GM23338 (cell line): ENCODE measurements around the gene S1PR2. TPM values are rescaled to one million over a fixed set of nuclear protein-coding genes. Genes with fewer than 3 reads are reported as not detected.
A peak's percentile ranks its signal among the peaks of the same experiment; 100 is the strongest.

ENCODE experiments used
- ATAC-seq: fragments of 200-7000 bp; cut with Tn5 transposase; 3 replicates; pipeline ENCODE4 v1.9.1; 2020
- DNase-seq: peaks from one replicate; pipeline ENCODE4 v3.0.0-alpha.2; 2015; ENCODE audit warnings: low spot score
- H2AFZ ChIP-seq: fragments of 200-600 bp; sonication (generic); 2 replicates; pipeline ENCODE4 v1.8.0; 2016; ENCODE audit warnings: antibody characterized with exemption, mild to moderate bottlenecking, moderate library complexity
- H3F3A ChIP-seq: fragments of 200-600 bp; sonication (generic); replicated peaks from 2 replicates; pipeline ENCODE4 v1.8.0; 2017; ENCODE audit warnings: antibody characterized with exemption, mixed run types, low read depth
- H3K27ac ChIP-seq: fragments of 200-600 bp; sonication (generic); 2 replicates; pipeline ENCODE4 v1.6.1; 2016; ENCODE audit warnings: low read depth
- H3K27me3 ChIP-seq: fragments of 200-600 bp; sonication (generic); 2 replicates; pipeline ENCODE4 v1.8.0; 2016; ENCODE audit warnings: mild to moderate bottlenecking, mixed run types, moderate library complexity; ENCODE audit not compliant: insufficient read depth
- H3K36me3 ChIP-seq: fragments of 200-600 bp; sonication (generic); 2 replicates; pipeline ENCODE4 v1.8.0; 2016; ENCODE audit warnings: mild to moderate bottlenecking; ENCODE audit not compliant: insufficient read depth
- H3K4me1 ChIP-seq: fragments of 200-600 bp; sonication (generic); 2 replicates; pipeline ENCODE4 v1.8.0; 2016; ENCODE audit warnings: mild to moderate bottlenecking, moderate library complexity; ENCODE audit not compliant: insufficient read depth
- H3K4me2 ChIP-seq: fragments of 200-600 bp; sonication (generic); 2 replicates; pipeline ENCODE4 v1.7.1; 2017; ENCODE audit warnings: mixed run types
- H3K4me3 ChIP-seq: fragments of 200-600 bp; sonication (generic); 2 replicates; pipeline ENCODE4 v1.6.1; 2016; ENCODE audit warnings: mixed run types
- H3K79me2 ChIP-seq: fragments of 200-600 bp; sonication (generic); replicated peaks from 2 replicates; pipeline ENCODE4 v1.8.0; 2017; ENCODE audit warnings: mild to moderate bottlenecking; ENCODE audit not compliant: insufficient read depth
- H3K9me2 ChIP-seq: fragments of 200-600 bp; sonication (generic); 2 replicates; pipeline ENCODE4 v1.8.0; 2017; ENCODE audit not compliant: insufficient read depth
- H4K20me1 ChIP-seq: fragments of 200-600 bp; sonication (generic); replicated peaks from 2 replicates; pipeline ENCODE4 v1.8.0; 2017; ENCODE audit warnings: mild to moderate bottlenecking; ENCODE audit not compliant: insufficient read depth
- H3K27ac Mint-ChIP-seq: 2 replicates; pipeline ENCODE4 v1.8.0; 2020; ENCODE audit warnings: inconsistent platforms, mild to moderate bottlenecking, moderate library complexity, mixed read lengths
- H3K27me3 Mint-ChIP-seq: 3 replicates; pipeline ENCODE4 v1.8.0; 2022; ENCODE audit warnings: low read depth, mild to moderate bottlenecking, moderate library complexity, mixed read lengths, inconsistent platforms; ENCODE audit not compliant: insufficient read depth, poor library complexity
- H3K36me3 Mint-ChIP-seq: 3 replicates; pipeline ENCODE4 v1.8.0; 2021; ENCODE audit warnings: low read depth, mild to moderate bottlenecking, inconsistent platforms, moderate library complexity, mixed read lengths
- H3K4me1 Mint-ChIP-seq: 3 replicates; pipeline ENCODE4 v1.8.0; 2020; ENCODE audit warnings: mild to moderate bottlenecking, inconsistent platforms, mixed read lengths
- H3K4me3 Mint-ChIP-seq: 3 replicates; pipeline ENCODE4 v1.8.0; 2021; ENCODE audit warnings: moderate library complexity, mild to moderate bottlenecking, inconsistent platforms, mixed read lengths
- H3K9me3 Mint-ChIP-seq: 3 replicates; pipeline ENCODE4 v1.8.0; 2020; ENCODE audit warnings: moderate library complexity, mild to moderate bottlenecking, inconsistent platforms, mixed read lengths
- CREB1 ChIP-seq: fragments of 250-450 bp; sonication (Bioruptor Pico); IDR thresholded peaks from 2 replicates; pipeline ENCODE4 v1.5.0; 2020; ENCODE audit warnings: low read depth, mild to moderate bottlenecking, moderate library complexity
- CTCF ChIP-seq, 2 experiments: fragments of 200-600 bp in 1 of 2; sonication (generic) in 1 of 2; conservative IDR thresholded peaks; 2 replicates each; pipeline versions ENCODE4 v1.5.1 to v1.6.1; 2016 to 2017; ENCODE audit warnings: antibody characterized with exemption in 2 of 2, low read depth in 2 of 2, mild to moderate bottlenecking in 2 of 2, moderate library complexity in 1 of 2
- EZH2phosphoT487 ChIP-seq: fragments of 200-600 bp; sonication (generic); IDR thresholded peaks from one replicate; pipeline ENCODE4 v1.8.1; 2018; ENCODE audit warnings: antibody characterized with exemption; ENCODE audit not compliant: unreplicated experiment
- JUNB ChIP-seq: IDR thresholded peaks from one replicate; pipeline ENCODE4 v1.6.1; 2016; ENCODE audit warnings: antibody characterized with exemption; ENCODE audit not compliant: unreplicated experiment
- POLR2AphosphoS5 ChIP-seq: IDR thresholded peaks from 2 replicates; pipeline ENCODE4 v1.6.1; 2016; ENCODE audit warnings: antibody characterized with exemption, low read depth
- polyA plus RNA-seq: library from polyadenylated mRNA; unstranded; fragments of >200 nt; fragmentation: Nextera tagmentation; extraction: Ambion mirVana; gene quantifications from 2 replicates; pipeline ENCODE4 v1.2.1, GENCODE V29; 2016
- total RNA-seq: library from RNA; depleted of rRNA; stranded (reverse); fragments of >200 nt; shearing (Covaris generic); gene quantifications from 2 replicates; pipeline ENCODE4 v1.2.3, GENCODE V29; 2014
- TF ChIP-seq, protein P1 (sequence below): fragments of 250-450 bp; sonication (Bioruptor Pico); IDR thresholded peaks from 2 replicates; pipeline ENCODE4 v1.5.0; 2020; ENCODE audit warnings: mild to moderate bottlenecking, moderate library complexity

Gene S1PR2
- total and polyA plus RNA-seq, 2 experiments from 2014 or later: 9.2 to 13.9 TPM

DNA sequence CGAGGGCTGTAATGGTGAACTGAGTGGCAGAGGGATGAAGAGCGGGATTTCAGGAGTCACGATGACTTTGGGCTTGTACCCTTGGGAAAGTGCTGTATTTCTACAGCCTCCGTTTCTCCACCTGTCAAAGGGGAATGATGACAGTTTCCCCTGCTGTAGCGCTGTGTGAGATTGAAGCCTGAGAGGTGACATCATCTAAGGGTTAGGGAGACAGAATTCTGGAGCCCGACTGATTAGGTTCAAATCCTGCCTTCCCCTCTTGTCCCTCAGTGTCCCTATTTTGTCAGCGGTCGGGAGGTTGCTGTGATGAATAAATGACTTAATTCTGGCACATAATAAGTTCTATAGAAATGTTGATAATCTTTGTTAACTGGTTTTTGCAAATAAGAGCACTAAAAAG lies 21.6 kb upstream of the S1PR2 start (continued):
- TF ChIP-seq, protein P1, sequence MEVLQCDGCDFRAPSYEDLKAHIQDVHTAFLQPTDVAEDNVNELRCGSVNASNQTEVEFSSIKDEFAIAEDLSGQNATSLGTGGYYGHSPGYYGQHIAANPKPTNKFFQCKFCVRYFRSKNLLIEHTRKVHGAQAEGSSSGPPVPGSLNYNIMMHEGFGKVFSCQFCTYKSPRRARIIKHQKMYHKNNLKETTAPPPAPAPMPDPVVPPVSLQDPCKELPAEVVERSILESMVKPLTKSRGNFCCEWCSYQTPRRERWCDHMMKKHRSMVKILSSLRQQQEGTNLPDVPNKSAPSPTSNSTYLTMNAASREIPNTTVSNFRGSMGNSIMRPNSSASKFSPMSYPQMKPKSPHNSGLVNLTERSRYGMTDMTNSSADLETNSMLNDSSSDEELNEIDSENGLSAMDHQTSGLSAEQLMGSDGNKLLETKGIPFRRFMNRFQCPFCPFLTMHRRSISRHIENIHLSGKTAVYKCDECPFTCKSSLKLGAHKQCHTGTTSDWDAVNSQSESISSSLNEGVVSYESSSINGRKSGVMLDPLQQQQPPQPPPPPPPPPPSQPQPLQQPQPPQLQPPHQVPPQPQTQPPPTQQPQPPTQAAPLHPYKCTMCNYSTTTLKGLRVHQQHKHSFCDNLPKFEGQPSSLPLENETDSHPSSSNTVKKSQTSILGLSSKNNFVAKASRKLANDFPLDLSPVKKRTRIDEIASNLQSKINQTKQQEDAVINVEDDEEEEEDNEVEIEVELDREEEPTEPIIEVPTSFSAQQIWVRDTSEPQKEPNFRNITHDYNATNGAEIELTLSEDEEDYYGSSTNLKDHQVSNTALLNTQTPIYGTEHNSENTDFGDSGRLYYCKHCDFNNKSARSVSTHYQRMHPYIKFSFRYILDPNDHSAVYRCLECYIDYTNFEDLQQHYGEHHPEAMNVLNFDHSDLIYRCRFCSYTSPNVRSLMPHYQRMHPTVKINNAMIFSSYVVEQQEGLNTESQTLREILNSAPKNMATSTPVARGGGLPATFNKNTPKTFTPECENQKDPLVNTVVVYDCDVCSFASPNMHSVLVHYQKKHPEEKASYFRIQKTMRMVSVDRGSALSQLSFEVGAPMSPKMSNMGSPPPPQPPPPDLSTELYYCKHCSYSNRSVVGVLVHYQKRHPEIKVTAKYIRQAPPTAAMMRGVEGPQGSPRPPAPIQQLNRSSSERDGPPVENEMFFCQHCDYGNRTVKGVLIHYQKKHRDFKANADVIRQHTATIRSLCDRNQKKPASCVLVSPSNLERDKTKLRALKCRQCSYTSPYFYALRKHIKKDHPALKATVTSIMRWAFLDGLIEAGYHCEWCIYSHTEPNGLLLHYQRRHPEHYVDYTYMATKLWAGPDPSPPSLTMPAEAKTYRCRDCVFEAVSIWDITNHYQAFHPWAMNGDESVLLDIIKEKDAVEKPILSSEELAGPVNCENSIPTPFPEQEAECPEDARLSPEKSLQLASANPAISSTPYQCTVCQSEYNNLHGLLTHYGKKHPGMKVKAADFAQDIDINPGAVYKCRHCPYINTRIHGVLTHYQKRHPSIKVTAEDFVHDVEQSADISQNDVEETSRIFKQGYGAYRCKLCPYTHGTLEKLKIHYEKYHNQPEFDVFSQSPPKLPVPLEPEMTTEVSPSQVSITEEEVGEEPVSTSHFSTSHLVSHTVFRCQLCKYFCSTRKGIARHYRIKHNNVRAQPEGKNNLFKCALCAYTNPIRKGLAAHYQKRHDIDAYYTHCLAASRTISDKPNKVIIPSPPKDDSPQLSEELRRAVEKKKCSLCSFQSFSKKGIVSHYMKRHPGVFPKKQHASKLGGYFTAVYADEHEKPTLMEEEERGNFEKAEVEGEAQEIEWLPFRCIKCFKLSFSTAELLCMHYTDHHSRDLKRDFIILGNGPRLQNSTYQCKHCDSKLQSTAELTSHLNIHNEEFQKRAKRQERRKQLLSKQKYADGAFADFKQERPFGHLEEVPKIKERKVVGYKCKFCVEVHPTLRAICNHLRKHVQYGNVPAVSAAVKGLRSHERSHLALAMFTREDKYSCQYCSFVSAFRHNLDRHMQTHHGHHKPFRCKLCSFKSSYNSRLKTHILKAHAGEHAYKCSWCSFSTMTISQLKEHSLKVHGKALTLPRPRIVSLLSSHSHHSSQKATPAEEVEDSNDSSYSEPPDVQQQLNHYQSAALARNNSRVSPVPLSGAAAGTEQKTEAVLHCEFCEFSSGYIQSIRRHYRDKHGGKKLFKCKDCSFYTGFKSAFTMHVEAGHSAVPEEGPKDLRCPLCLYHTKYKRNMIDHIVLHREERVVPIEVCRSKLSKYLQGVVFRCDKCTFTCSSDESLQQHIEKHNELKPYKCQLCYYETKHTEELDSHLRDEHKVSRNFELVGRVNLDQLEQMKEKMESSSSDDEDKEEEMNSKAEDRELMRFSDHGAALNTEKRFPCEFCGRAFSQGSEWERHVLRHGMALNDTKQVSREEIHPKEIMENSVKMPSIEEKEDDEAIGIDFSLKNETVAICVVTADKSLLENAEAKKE: no peak
- TF ChIP-seq POLR2AphosphoS5 (no peak), CTCF (conservative IDR thresholded peaks at IDR 0.05; ENCODE audit: low read depth in 2 of 2) (no peak), EZH2phosphoT487 (no peak), CREB1 (CRISPR knock-in tag) (no peak)

DNA sequence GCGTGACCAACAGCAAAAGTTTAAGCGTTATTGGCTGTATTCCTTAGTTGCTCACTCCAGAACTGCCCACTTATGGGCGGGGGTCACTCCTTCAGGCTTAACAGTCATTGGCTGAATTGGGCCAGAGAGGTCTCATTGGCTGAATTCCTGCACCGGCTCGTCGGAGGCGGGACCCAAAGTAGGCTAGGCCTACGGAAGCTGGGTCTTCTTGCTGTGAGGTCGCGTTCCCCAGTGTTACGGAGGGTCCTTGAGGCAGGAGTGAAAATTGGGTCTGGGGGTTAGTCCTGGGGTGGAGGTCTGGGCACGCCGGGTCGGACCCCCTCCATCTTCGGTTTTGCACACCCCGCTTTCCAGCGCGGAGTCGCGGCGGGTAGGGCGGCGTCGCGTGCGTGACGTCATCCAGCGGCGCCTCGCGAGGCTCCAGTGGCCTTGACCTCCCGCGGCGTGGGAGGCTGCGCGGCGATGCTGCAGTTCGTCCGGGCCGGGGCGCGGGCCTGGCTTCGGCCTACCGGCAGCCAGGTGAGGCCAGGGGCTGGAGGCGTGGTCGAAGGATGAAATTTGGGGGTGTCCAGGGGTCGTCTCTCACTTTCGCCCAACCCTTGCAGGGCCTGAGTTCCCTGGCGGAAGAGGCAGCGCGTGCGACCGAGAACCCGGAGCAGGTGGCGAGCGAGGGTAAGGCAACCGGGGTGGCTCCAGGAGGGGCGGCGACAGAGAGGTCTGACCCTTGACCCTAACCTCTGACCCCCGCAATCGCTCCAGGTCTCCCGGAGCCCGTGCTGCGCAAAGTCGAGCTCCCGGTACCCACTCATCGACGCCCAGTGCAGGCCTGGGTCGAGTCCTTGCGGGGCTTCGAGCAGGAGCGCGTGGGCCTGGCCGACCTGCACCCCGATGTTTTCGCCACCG lies 20.9 kb upstream of the S1PR2 start, which contains the start of gene MRPL4:
Gene MRPL4, plus strand, starts transcription at position 423 of the 903 bp plus-strand sequence. Its CDS starts 40 bp downstream, at position 463.
- Histone ChIP-seq H3K79me2 (peaks cover 11% of the 10 kb centered on the region), H4K20me1 (peaks cover 6% of the 10 kb centered on the region; the same call in 1 of the 2 replicates), H3K27ac (no peak within 1 kb of the TSS), H3K4me2 (peak within 1 kb of the TSS; percentile 98), H3F3A (peaks cover 6% of the 10 kb centered on the region), H2AFZ (peak within 1 kb of the TSS; percentile 23; the same call in 1 of the 2 replicates), H3K36me3 (peaks cover 10% of the 10 kb centered on the region), H3K27me3 (no peaks in the 10 kb centered on the region), H3K4me3 (peak within 1 kb of the TSS; percentile 68), H3K4me1 (no peaks in the 10 kb centered on the region), H3K9me2 (no peaks in the 10 kb centered on the region)
- DNase-seq (peak; percentile 99), ATAC-seq (peak; percentile 96)
- Mint-ChIP-seq H3K27me3 (peaks cover 16% of the 10 kb centered on the region), H3K9me3 (peaks cover 2% of the 10 kb centered on the region; the same call in 2 of the 3 replicates), H3K4me1 (peaks cover 4% of the 10 kb centered on the region), H3K27ac (peak within 1 kb of the TSS; percentile 99), H3K36me3 (peaks cover 33% of the 10 kb centered on the region), H3K4me3 (peak within 1 kb of the TSS; percentile 99)
- TF ChIP-seq JUNB (no peak), EZH2phosphoT487 (no peak), CREB1 (CRISPR knock-in tag) (peak; percentile 99)
